Cerebellar cortex (tissue), 1 donor: ENCODE results near the gene CDCA8.
"Not testable (repeated sequence)": the region's sequence is repeated elsewhere in the genome, so short reads cannot be mapped to it uniquely, and the experiment has no call there.

Experiments
- DNase-seq: peaks from one replicate; pipeline ENCODE4 v3.0.0-alpha.2; 2015; ENCODE audit warnings: low spot score

Gene CDCA8

GRCh38 chr1:37738619-37739018 lies 46.3 kb downstream of the CDCA8 start:
- DNase-seq: not testable (repeated sequence)

GRCh38 chr1:37739222-37739621 lies 46.9 kb downstream of the CDCA8 start:
- DNase-seq: no peak

- DNase-seq: no peak
Measured at GRCh38 chr1:37741130-37741529, 48.8 kb downstream of the CDCA8 start.

GRCh38 chr1:37741662-37742061 lies 49.3 kb downstream of the CDCA8 start:
- no peak for DNase-seq

GRCh38 chr1:37746806-37747205 lies 54.5 kb downstream of the CDCA8 start:
- no peak for DNase-seq

GRCh38 chr1:37748565-37748964 lies 56.2 kb downstream of the CDCA8 start:
- no peak for DNase-seq

GRCh38 chr1:37752213-37752582 lies 59.9 kb downstream of the CDCA8 start:
- DNase-seq: no peak

GRCh38 chr1:37752583-37753471 lies 60.5 kb downstream of the CDCA8 start:
- peak; percentile 5 for DNase-seq

GRCh38 chr1:37753473-37754321 lies 61.4 kb downstream of the CDCA8 start:
- no peak for DNase-seq

GRCh38 chr1:37755290-37755689 lies 63.0 kb downstream of the CDCA8 start:
- no peak for DNase-seq

GRCh38 chr1:37755951-37756560 lies 63.7 kb downstream of the CDCA8 start:
- DNase-seq: no peak
